IPS-18a (cell line): Measurements from ENCODE around the gene BCAS2.

ENCODE experiments used
- H3K27ac ChIP-seq: one replicate; pipeline ENCODE4 v1.5.1; 2013; ENCODE audit warnings: low read length
- H3K27me3 ChIP-seq: one replicate; pipeline ENCODE4 v1.6.1; 2013; ENCODE audit warnings: mild to moderate bottlenecking, low read length; ENCODE audit not compliant: control insufficient read depth, insufficient read depth
- H3K36me3 ChIP-seq: one replicate; pipeline ENCODE4 v1.6.1; 2013; ENCODE audit warnings: low read depth, low read length; ENCODE audit not compliant: control insufficient read depth
- H3K4me1 ChIP-seq: one replicate; pipeline ENCODE4 v1.6.1; 2013; ENCODE audit warnings: low read depth, low read length; ENCODE audit not compliant: control insufficient read depth
- H3K4me3 ChIP-seq: one replicate; pipeline ENCODE4 v1.5.1; 2013; ENCODE audit warnings: low read length
- H3K9ac ChIP-seq: one replicate; pipeline ENCODE4 v1.6.1; 2013; ENCODE audit warnings: mild to moderate bottlenecking, low read length, moderate library complexity
- H3K9me3 ChIP-seq: one replicate; pipeline ENCODE4 v1.6.1; 2013; ENCODE audit warnings: low read depth, low read length; ENCODE audit not compliant: control insufficient read depth

BCAS2 gene

DNA sequence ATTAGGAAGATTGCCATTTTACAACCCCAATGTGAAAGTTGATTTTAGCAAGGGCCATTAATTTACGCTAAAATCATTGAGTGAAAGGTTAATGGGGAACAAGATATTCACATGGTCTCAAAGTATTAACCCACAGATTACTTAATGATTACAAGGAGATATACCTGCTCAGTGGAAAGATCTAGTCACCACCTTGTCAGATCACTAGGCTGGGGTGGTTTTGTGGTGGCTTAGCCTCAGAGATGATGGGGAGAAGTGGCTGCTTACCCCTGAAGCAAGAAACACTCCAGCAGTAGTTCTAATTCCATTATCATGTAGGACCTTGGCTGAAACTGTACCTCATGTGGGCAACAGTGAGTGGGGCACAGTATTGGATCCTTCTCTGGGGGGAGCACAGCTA, 50.3 kb downstream of the BCAS2 start:
- Histone ChIP-seq H3K4me3 (no peak overlapping the region), H3K27me3 (no peaks in the 10 kb centered on the region), H3K27ac (no peak overlapping the region), H3K4me1 (no peaks in the 10 kb centered on the region), H3K9ac (no peak overlapping the region), H3K9me3 (no peaks in the 10 kb centered on the region), H3K36me3 (no peaks in the 10 kb centered on the region)

- H3K4me3 ChIP-seq, result no peak overlapping the region
- H3K27ac ChIP-seq, result no peak overlapping the region
- no peaks in the 10 kb centered on the region for H3K36me3 ChIP-seq
- no peaks in the 10 kb centered on the region for H3K4me1 ChIP-seq
- no peak overlapping the region for H3K9ac ChIP-seq
- no peaks in the 10 kb centered on the region for H3K9me3 ChIP-seq
- H3K27me3 ChIP-seq, result no peaks in the 10 kb centered on the region
Measured at GRCh38 chr1:114530224-114530623, 51.2 kb downstream of the BCAS2 start.

- Histone ChIP-seq H3K4me3 (no peak overlapping the region), H3K4me1 (no peaks in the 10 kb centered on the region), H3K9ac (no peak overlapping the region), H3K27me3 (no peaks in the 10 kb centered on the region), H3K9me3 (no peaks in the 10 kb centered on the region), H3K36me3 (no peaks in the 10 kb centered on the region), H3K27ac (no peak overlapping the region)
Measured at GRCh38 chr1:114524944-114525343, 56.5 kb downstream of the BCAS2 start.

GRCh38 chr1:114522264-114522575, 59.2 kb downstream of the BCAS2 start:
- Histone ChIP-seq H3K27ac (no peak overlapping the region), H3K36me3 (no peaks in the 10 kb centered on the region), H3K9me3 (no peaks in the 10 kb centered on the region), H3K4me3 (no peak overlapping the region), H3K9ac (no peak overlapping the region), H3K27me3 (no peaks in the 10 kb centered on the region), H3K4me1 (no peaks in the 10 kb centered on the region)

DNA sequence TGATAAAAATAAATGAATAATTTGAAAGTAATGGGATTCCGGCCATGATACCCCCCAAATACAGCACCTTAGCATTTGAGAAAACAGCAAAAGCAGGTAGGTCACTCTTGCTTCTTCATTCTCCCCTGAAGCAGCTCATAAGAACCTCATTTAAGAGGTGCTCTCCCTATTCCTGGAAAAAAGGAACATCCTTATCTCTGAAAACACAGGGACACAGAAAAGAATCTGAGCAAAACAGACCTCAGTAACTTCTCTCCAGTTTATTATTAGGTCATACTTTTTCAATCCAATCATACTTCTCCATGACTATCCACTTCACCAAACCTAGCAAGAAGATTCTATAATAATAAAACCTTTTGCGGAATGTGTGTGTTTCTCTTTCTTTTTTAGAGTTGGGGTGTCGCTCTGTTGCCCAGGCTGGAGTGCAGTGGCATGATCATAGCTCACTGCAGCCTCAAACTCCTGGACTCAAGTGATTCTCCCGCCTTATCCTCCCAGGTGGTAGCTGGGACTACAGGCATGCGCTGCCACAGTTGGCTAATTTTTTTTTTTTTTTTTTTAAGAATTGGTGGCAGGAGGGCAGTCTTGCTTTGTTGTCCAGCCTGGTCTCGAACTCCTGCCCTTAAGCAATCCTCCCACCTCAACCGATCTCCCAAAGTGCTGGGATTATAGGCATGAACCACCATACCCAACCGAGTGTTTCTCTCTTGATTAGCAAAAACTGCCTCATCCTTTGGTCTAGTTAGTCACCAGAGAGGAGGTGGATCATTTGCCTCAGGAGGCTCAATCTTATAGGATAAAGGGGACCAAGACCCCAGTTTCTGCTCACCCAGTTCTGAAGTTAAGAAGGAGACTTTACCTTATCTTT, 59.8 kb downstream of the BCAS2 start:
- H3K4me3 ChIP-seq, result no peak overlapping the region
- H3K27ac ChIP-seq, result no peak overlapping the region
- no peaks in the 10 kb centered on the region for H3K9me3 ChIP-seq
- no peak overlapping the region for H3K9ac ChIP-seq
- H3K36me3 ChIP-seq, result no peaks in the 10 kb centered on the region
- H3K27me3 ChIP-seq, result no peaks in the 10 kb centered on the region
- H3K4me1 ChIP-seq, result no peaks in the 10 kb centered on the region
